Measurements from ENCODE around the gene FAM236B.
"Not testable (repeated sequence)": the region's sequence is repeated elsewhere in the genome, so short reads cannot be mapped to it uniquely, and the experiment has no call there.

FAM236B gene

GRCh38 chrX:72782560-72782959 is at the start of gene FAM236B:
TSS of gene FAM236B (minus strand) at chrX:72782660. CDS start at chrX:72782560, 100 bp downstream.
- not testable (repeated sequence) for DNase-seq

GRCh38 chrX:72830701-72831100 is 48.2 kb upstream of the FAM236B start:
- not testable (repeated sequence) for DNase-seq

GRCh38 chrX:72808110-72808509 is 25.6 kb upstream of the FAM236B start, which contains the start of gene FAM236D:
TSS of gene FAM236D (minus strand) at chrX:72808210. CDS start at chrX:72808110, 100 bp downstream.
- DNase-seq, result not testable (repeated sequence)

GRCh38 chrX:72790390-72790789 is 7.9 kb upstream of the FAM236B start:
- not testable (repeated sequence) for DNase-seq

GRCh38 chrX:72788142-72788541 is 5.7 kb upstream of the FAM236B start:
- not testable (repeated sequence) for DNase-seq

- DNase-seq, result not testable (repeated sequence)
These were observed 1.5 kb upstream of the FAM236B start for GRCh38 chrX:72783964-72784363.

- DNase-seq, result not testable (repeated sequence)
These were observed 991 bp upstream of the FAM236B start for GRCh38 chrX:72783365-72783936.

GRCh38 chrX:72778146-72778545 is 4.3 kb downstream of the FAM236B start:
- DNase-seq, result not testable (repeated sequence)

GRCh38 chrX:72777467-72777790 is 5.0 kb downstream of the FAM236B start:
- not testable (repeated sequence) for DNase-seq

- not testable (repeated sequence) for DNase-seq
These were observed 5.6 kb downstream of the FAM236B start, which contains the start of gene DMRTC1B for GRCh38 chrX:72776653-72777466. TSS of gene DMRTC1B (plus strand) at chrX:72776890. CDS start at chrX:72845136, 68,246 bp downstream.

GRCh38 chrX:72760454-72760853 is 22.0 kb downstream of the FAM236B start:
- not testable (repeated sequence) for DNase-seq

GRCh38 chrX:72748545-72748944 is 33.9 kb downstream of the FAM236B start:
- not testable (repeated sequence) for DNase-seq

GRCh38 chrX:72745546-72745945 is 36.9 kb downstream of the FAM236B start:
- not testable (repeated sequence) for DNase-seq

GRCh38 chrX:72735561-72735960 is 46.9 kb downstream of the FAM236B start:
- DNase-seq, result no peak

GRCh38 chrX:72733636-72734035 is 48.8 kb downstream of the FAM236B start:
- not testable (repeated sequence) for DNase-seq

All from right forelimb (tissue), 1 donor.